ENCODE measurements around the gene VRTN. TPM values are rescaled to one million over a fixed set of nuclear protein-coding genes. Genes with fewer than 3 reads are reported as not detected.
"Not testable (repeated sequence)": the region's sequence is repeated elsewhere in the genome, so short reads cannot be mapped to it uniquely, and the experiment has no call there.

VRTN gene
- total RNA-seq, result not detected
- long read RNA-seq, result 0 reads

DNA sequence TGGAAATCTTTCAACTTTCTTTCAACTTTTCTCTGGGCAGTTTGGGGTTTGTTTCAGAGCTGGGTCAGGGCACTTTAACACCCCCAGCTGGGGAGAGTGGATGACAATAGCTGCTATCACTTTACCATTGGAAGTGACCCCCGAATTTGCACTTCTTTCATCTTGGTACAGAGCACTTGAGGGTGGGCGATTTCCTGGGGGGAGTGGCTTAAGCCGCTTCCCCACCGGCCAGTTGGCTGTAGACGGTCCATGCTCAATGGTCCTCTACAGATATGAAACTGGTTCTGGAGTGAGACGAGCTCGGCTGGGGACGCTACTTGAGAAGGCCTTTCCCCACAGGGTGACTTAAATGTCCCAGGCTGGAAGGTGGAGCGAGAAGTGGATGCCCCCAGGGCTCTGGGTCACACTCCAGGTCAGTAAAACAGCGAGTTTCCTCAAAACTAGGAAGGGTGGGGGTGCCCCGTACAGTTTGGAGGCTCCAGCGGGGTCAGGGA, at the start of gene VRTN:
Gene VRTN (plus strand): TSS at position 231 of the 494 bp plus-strand sequence. CDS start 8,313 bp downstream, outside the sequence.
- no peak for DNase-seq
- intact Hi-C loops (cut with DNase I), result no loop called here
- no peak for ATAC-seq (ENCODE audit: poor library complexity)

GRCh38 chr14:74299061-74299545, 49.2 kb upstream of the VRTN start:
- no peak for ATAC-seq (ENCODE audit: poor library complexity)
- intact Hi-C loops (cut with DNase I), result no loop called here
- no peak for DNase-seq

- DNase-seq (no peak), ATAC-seq (ENCODE audit: poor library complexity) (no peak)
- intact Hi-C loops (cut with DNase I), result no loop called here
These were observed 46.6 kb upstream of the VRTN start for GRCh38 chr14:74301594-74302151.

GRCh38 chr14:74302152-74302628, 46.1 kb upstream of the VRTN start:
- ATAC-seq (ENCODE audit: poor library complexity) (peak; percentile 75), DNase-seq (no peak)
- intact Hi-C loops (cut with DNase I), result no loop called here

DNA sequence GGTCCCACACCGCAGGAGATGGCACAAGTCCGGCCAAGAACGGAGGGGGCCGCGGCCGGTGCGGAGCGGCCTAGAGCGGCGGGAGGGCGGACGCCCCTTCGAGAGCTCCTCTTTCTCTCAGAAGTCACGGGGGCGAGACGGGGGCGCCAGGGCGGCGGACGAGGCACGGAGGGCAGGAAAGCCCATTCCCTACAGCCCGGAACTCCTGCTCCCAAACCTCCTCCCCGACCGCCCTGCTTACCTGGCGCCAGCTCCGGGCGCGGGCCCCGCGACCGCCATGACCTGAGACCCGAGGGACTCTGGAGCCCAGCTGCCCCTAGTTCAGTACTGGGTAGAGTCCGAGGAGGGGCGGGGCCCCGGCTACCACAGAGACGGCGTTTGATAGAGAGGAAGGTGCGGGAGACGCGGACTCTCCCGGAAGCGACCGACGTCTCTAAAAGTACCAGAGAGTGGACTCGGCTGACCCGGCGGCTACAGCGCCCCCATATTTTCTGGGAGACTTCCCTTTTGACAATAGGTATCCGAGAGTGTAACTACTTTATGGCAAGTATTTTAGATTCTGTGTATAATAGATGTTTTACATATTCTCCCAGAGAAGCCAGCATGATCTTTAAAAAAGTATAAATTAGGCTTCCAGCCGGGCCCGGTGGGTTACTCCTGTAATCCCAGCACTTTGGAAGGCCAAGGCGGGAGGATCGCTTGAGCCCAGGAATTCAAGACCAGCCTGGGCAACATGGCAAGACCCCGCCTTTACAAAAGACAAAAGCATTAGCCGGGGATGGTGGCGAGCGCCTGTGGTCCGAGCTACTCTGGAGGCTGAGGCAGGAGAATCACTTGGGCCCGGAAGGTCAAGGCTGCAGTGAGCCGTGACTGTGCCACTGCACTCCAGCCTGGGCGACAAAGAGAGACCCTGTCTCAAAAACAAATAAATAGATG, 45.4 kb upstream of the VRTN start, which contains the start of gene ABCD4:
Gene ABCD4 (minus strand): TSS at position 301 of the 936 bp plus-strand sequence. CDS start 22 bp downstream, at position 279.
- intact Hi-C loops (cut with DNase I), result no loop called here
- DNase-seq (peak; percentile 98), ATAC-seq (ENCODE audit: poor library complexity) (peak; percentile 99)

GRCh38 chr14:74308695-74309094, 39.6 kb upstream of the VRTN start:
- no peak for ATAC-seq (ENCODE audit: poor library complexity)
- intact Hi-C loops (cut with DNase I), result no loop called here

GRCh38 chr14:74309125-74310022, 38.9 kb upstream of the VRTN start:
- no peak for ATAC-seq (ENCODE audit: poor library complexity)
- DNase-seq, result no peak
- intact Hi-C loops (cut with DNase I), result no loop called here

More at GRCh38 chr14:74308695-74309094, 39.6 kb upstream of the VRTN start:
- DNase-seq, result no peak

GRCh38 chr14:74312161-74312560, 36.1 kb upstream of the VRTN start:
- ATAC-seq (ENCODE audit: poor library complexity) (no peak), DNase-seq (no peak)
- intact Hi-C loops (cut with DNase I), result no loop called here

GRCh38 chr14:74313601-74314000, 34.7 kb upstream of the VRTN start:
- intact Hi-C loops (cut with DNase I), result no loop called here

GRCh38 chr14:74314576-74314975, 33.7 kb upstream of the VRTN start:
- intact Hi-C loops (cut with DNase I), result no loop called here
- ATAC-seq (ENCODE audit: poor library complexity), result no peak
- DNase-seq, result no peak

More at GRCh38 chr14:74313601-74314000, 34.7 kb upstream of the VRTN start:
- no peak for ATAC-seq (ENCODE audit: poor library complexity)
- no peak for DNase-seq

GRCh38 chr14:74324931-74325361, 23.3 kb upstream of the VRTN start:
- ATAC-seq (ENCODE audit: poor library complexity), result no peak
- no peak for DNase-seq
- intact Hi-C loops (cut with DNase I), result no loop called here

DNA sequence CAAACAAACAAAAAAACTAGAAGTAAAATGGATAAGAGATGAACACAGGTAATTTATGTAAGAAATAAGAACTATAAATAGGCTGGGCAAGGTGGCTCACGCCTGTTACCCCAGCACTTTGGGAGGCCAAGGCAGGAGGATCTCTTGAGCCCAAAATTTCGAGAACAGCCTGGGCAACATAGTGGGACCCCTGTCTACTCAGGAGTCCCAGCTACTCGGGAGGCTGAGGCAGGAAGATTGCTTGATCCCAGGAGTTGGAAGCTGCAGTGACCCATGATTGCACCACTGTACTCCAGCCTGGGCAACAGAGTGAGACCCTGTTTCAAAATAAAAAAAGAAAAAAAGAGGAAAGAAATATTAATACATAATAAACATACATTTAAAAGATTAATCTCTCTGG, 22.8 kb upstream of the VRTN start:
- ATAC-seq (ENCODE audit: poor library complexity) (no peak), DNase-seq (no peak)
- intact Hi-C loops (cut with DNase I), result no loop called here

DNA sequence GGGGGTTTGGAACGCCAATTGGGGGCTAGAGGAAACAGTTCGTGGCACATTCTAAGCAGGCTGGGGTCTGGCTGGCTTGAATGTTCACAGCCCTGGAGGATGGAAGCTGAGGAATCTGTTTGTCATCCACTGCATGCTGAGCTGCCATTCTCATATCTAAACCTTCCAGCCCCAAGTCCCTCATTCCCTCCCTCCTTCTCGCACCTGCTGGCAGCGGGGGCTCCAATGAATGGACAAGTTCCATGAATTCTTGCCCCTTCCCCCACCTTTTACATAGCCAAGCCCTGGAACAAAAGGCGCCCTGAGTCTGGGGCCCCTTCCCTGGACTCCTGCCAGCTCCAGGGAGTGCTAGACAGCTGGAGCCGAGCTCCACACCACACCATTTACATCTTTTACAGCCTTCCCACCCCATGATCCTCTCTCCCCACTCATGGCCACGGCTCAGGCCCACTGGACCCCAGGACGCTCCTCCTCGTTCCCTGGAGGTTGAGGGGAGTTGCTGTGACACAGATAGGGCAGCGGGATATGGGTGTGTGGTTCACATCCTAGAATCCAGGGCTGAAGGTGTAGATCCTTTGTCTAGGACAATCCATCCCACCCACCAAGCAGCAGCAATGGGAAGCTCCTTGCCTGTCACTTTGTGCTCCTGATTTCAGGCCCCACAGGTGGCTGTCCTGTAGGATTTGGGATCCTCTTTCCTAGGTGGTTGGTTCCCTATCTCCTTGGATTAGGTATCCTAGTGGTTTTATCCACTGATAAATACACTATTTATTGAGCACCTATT, 21.7 kb upstream of the VRTN start:
- ATAC-seq (ENCODE audit: poor library complexity), result no peak
- intact Hi-C loops (cut with DNase I), result no loop called here
- no peak for DNase-seq

DNA sequence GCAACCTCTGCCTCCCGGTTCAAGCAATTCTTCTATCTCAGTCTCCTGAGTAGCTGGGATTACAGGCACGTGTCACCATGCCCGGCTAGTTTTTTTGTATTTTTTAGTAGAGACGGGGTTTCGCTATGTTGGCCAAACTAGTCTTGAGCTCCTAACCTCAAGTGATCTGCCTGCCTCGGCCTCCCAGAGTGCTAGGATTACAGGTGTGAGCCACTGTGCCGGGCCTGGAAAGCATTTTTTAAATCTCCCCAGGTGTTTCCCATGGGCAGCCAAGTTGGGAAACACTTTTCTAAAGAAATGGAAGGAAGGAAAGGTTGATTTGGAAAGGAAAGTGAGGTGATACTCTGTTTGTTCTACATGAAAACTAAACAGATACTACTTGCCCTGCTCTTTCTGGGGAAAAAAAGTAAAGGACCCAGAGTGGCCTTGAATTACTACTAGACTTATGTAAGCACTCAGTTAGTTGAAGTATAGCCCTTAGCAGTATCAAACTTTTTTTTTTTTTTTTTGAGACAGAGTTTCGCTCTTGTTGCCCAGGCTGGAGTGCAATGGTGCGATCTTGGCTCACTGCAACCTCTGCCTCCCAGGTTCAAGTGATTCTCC, 18.2 kb upstream of the VRTN start:
- ATAC-seq (ENCODE audit: poor library complexity); DNase-seq; intact Hi-C loops (cut with DNase I): not testable (repeated sequence)

GRCh38 chr14:74333909-74334308, 14.4 kb upstream of the VRTN start:
- no peak for DNase-seq
- intact Hi-C loops (cut with DNase I), result no loop called here
- ATAC-seq (ENCODE audit: poor library complexity), result no peak

DNA sequence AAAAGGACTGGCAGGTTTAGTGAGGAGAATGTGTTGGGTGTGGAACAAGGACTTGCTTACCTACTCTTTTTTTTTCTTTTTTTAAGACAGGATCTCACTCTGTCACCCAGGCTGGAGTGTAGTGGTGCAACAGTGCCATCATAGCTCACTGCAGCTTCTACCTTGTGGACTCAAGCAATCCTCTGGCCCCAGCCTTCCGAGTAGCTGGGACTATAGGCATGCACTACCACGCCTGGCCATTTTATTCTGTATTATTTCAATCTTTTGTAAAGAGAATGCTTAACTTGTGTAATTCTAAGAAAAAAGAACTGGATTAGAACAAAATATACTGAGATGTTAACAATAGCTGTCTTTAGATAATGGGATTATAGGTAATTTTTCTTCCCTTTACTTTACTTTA, 1.9 kb upstream of the VRTN start:
- ATAC-seq (ENCODE audit: poor library complexity) (no peak), DNase-seq (no peak)
- intact Hi-C loops (cut with DNase I), result no loop called here

- intact Hi-C loops (cut with DNase I), result no loop called here
- ATAC-seq (ENCODE audit: poor library complexity) (no peak), DNase-seq (no peak)
These were observed 1.0 kb upstream of the VRTN start for GRCh38 chr14:74347097-74347794.
